Stimulated activated CD4-positive, alpha-beta T cell treated with anti-CD3 and anti-CD28 coated beads, Interleukin-2, amount 100 ng/mL, for 48 hours (primary cell): ENCODE results near the gene PPP4R1.

ENCODE experiments used
- DNase-seq, 2 donors: peaks; one replicate each; pipeline ENCODE4 v3.0.0-alpha.2; 2020

Gene PPP4R1

DNA sequence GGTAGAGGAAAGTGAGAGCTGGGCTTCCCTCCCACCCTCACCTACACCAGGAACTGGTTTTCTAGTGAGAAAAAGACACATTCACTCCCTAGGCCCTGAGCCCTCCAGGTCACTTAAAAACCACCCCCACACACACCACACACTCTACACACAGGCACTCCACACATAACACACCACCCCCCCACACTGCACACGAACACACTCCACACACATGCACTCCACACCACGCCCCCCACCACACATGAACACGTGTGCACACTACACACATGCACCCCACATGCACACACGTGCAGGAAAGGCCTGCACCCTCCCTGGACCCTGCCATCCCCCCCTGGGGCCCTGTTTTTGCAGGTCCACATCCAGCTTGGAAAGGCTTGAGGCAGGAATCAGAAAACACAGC, 71.4 kb downstream of the PPP4R1 start:
- DNase-seq: no peak

DNA sequence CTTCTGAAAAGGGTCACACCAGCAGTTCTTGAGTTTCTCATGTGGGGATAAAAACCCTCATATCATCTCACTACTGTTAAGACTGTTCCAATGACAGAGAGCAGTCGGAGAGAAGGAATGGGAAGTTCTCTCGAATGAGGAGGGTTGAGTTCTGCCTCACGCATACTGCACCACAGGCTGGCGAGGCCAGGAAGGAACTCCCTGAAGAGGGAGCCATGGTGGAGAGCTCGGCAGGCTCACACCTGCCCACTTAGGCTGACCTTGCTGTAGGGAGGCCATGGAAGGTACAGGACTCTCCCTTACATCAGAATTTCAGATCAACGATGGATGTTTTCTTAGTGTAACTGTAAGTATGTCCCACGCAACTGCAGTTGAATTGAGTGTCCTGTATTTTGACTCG, 74.4 kb downstream of the PPP4R1 start:
- DNase-seq: no peak

DNA sequence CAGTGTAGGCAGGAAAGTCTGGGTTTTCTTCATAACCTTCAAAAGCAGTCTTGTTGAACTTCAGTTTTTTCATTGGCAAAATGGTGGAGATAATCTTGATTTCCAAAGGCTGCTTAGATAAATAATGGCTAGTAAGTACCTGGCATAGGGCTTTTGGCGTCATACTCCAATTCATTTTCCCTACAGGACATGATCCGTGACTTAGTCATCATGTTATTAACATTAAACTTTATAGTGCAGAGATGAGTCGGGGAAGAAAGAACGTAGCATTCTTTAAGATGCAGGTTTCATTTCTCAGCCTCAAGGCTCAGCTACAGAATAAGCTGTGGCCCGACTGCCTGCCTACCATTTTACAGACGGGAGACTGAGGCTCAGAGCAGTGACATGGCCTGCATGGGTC, 75.1 kb downstream of the PPP4R1 start:
- no peak for DNase-seq

DNA sequence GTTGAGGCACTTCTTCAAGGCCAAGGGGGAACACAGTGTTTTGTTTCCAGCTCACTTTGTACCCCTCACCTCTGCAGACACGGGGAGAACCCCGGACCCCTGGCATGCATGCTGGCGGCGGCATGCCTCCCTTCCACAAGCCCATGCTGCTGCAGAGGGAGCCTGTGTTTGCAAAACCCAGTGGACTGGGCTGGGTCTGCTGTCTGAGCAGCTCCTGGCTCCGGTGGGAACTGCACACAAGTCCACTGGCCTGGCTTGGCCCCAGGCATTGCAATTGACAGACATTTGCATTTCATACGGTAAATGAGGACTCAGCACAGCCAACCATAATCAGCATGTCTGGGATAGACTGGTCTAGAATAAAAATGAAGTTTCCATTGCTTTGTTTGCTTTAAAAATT, 76.7 kb downstream of the PPP4R1 start:
- no peak for DNase-seq

GRCh38 chr18:9536354-9537152, 77.8 kb downstream of the PPP4R1 start:
- no peak for DNase-seq

- DNase-seq: no peak
Measured at GRCh38 chr18:9535430-9535991, 78.8 kb downstream of the PPP4R1 start.

GRCh38 chr18:9534844-9535243, 79.5 kb downstream of the PPP4R1 start:
- no peak for DNase-seq

DNA sequence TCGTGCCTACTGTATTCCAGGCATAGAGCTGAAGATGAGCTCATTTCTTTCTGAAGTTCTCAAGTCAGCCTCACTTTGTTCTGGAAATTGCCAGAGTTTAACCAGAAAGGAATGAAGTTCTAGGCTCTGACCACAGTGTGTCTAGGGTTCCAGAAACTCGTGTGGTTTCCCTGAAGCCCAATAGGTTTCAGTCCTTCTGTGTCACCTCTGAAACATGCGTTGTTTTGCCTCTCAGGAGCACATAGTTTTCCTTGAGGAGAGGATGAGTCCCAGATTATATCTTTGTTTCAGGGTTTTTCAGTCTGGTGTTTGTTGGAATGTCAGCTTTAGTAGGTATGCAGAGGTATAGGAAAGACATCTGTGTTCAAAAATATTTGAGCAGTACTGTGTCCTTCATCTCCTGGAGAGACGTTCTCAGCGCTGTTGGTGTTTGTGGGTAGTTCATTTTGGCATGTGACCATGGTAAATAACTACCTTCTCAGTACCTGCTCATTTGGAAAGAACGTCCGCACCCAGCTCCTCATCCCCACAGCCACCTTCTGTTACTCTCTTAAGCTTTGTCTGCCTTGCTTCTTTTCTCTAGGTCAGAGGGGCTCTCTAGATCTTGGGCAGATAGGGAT, 82.5 kb downstream of the PPP4R1 start:
- no peak for DNase-seq

DNA sequence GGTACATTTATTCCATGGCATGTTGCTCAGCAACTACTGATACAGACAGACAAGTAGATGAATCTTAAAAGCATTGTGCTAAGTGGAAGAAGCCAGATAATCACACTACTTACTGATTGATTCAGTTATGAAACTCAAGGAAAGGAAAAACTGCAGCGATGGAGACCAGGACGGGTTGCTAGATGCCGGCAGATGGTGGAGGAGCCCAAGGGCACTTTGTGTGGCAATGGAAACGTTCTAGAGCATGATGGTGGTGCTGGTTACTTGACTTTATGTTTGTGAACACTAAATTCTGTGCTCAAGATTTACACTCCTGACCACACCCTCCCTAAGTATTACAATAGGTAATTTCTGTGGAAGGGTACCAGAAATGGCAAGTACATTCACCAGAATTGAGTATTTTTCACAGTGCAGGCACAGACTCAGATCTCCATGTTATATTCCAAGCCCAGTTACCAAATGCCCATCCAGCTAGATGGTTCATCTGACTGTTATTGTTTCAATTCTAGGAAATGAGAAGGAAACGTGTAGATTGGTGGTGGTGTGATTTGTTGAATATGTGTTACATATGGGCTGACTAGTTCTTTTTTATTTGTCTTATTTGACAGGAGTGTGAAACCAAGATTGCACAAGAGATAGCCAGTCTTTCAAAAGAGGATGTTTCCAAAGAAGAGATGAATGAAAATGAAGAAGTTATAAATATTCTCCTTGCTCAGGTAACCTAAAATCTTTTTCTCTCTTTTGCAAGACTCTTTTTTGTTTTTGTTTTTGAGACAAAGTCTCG, 83.9 kb downstream of the PPP4R1 start:
- DNase-seq: no peak

DNA sequence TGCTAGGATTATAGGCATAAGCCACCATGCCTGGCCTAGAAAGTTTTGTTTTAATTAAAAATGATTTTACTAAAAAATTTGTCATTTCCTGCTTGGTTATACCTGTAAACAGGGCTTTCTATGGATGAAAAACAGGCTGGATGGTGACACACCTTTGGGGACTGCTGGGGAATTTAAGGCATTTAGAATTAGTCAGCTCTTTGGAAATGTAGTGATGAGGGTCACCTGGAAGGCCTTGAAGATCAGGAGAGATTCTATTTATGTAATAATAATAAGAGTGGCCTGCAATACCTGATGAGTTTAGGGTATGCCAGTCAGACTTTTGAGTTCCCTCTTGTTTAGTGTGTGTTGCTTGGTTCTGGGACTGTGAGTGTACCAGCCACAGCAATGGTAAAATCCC, 87.9 kb downstream of the PPP4R1 start:
- DNase-seq: no peak

- no peak for DNase-seq
Measured at GRCh38 chr18:9522952-9523351, 91.4 kb downstream of the PPP4R1 start.

DNA sequence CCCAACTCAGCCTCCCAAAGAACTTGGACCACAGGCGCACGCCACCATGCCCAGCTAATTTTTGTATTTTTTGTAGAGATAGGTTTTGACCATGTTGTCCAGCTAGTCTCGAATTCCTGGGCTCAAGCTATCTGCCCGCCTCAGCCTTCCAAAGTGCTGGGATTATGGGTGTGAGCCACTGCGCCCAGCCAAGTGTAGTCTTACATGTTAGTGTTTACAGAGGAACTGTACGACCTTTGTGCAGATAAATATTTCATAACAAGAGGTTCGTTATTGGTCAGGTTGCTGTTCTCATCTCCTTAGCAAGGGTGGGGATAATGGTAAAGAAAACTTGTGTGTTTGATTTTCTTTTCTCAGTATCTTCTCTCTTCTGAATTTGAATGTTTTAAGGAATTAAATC, 92.6 kb downstream of the PPP4R1 start:
- no peak for DNase-seq

DNA sequence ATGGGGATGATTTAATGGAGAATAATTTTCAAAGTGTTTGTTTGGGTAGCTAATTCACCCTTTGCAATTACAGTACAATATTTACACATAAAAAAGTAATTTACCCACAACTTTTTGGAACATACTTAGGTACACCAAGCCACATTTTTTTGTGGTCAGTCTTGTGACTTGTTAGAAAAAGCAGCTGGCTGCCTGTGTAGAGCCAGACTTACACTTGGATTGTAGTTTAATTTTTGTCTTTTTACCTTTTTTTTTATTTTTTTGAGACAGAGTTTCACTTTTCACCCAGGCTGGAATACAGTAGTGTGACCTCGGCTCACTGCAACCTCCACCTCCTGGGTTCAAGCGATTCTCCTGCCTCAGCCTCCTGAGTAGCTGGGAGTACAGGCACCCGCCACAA, 93.7 kb downstream of the PPP4R1 start:
- no peak for DNase-seq

DNA sequence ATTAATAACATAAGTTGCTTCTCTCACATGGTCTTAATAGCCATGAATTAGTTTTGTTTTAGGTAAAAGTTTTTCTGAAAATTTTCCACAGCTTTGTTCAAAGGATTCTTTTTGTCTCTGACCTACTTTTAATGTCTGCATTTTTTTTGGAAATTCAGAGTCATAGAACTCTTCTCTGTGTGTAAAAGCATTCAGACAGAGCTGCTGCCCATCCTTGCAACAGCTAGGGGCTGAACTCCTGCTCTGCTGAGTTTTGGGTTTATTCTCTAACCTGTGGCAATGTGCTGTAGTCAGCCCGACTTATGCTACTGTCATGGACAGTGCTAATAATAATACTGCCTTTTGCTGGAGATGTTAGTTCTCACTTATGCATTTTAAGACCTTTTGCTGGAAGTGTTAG, 95.0 kb downstream of the PPP4R1 start:
- no peak for DNase-seq

GRCh38 chr18:9517869-9518268, 96.5 kb downstream of the PPP4R1 start:
- DNase-seq: no peak

- DNase-seq: no peak
Measured at GRCh38 chr18:9516437-9517064, 97.8 kb downstream of the PPP4R1 start.

DNA sequence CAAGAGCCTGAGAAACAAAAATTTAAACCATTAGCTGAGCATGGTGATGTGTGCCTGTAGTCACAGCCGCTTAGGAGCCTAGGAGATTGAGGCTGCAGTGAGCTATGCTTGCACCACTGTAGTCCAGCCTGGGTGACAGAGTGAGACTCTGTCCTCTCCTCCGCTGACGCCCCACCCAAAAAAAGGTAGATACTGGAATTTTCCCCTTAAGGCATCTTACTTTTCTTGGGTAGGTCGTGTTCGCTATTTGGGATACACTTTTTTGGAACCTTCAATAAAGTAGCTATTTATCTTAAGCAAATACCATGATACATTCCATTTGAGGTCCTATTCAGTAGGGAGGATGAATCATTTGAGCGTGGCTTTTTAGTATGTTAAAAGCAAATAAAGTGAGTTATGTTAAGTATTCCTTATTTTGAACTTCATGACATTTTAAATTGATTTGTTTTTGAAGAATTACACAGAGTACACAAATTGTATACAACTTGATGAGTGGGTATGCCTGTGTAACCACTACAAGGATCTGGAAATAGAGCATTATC, 100.3 kb downstream of the PPP4R1 start:
- no peak for DNase-seq

- no peak for DNase-seq
Measured at GRCh38 chr18:9508446-9509025, 105.8 kb downstream of the PPP4R1 start.

GRCh38 chr18:9507565-9508088, 106.7 kb downstream of the PPP4R1 start:
- no peak for DNase-seq

- no peak for DNase-seq
Measured at GRCh38 chr18:9506046-9506792, 108.1 kb downstream of the PPP4R1 start.
